Measurements from ENCODE around the gene GPR89B. TPM values are rescaled to one million over a fixed set of nuclear protein-coding genes. Genes with fewer than 3 reads are reported as not detected.

Gene GPR89B
- total and polyA plus RNA-seq, 2 of the 8 experiments (the other 6 are each of a cell fraction or from before 2014, with no cell fraction given): 19.5 to 32.5 TPM

- H3K36me3 ChIP-seq (ENCODE audit: control insufficient read depth in 2 of 4, insufficient read depth in 4 of 4, low read length in 3 of 4): no peaks in the 10 kb centered on the region
- no peak overlapping the region for H4K91ac ChIP-seq (replicated peaks; ENCODE audit: insufficient read length, low read length)
- CTCF ChIA-PET (ENCODE audit: partially characterized antibody): interaction anchor here (0.9 to 2.0 kb wide), 6 partner anchors 11 to 246 kb away, joined by 3 to 6 read pairs (median 3); no protein-coding TSS in a partner anchor
- no peak overlapping the region for H3K9ac ChIP-seq (replicated peaks in 1 of 4; ENCODE audit: extremely low read depth in 1 of 4, low read depth in 3 of 4, low read length in 3 of 4)
- no peak overlapping the region for H3K18ac ChIP-seq (ENCODE audit: extremely low read depth, low read length)
- H3K27ac ChIP-seq (ENCODE audit: low read depth, low read length): no peak overlapping the region
- H3K23me2 ChIP-seq (ENCODE audit: low read depth, low read length): no peaks in the 10 kb centered on the region
- H2BK15ac ChIP-seq (ENCODE audit: low read length): no peak overlapping the region
- no peak for DNase-seq (ENCODE audit: low read depth in 1 of 2, low spot score in 2 of 2)
- H2AFZ ChIP-seq (ENCODE audit: low read length): no peak overlapping the region
- no peak overlapping the region for H3K23ac ChIP-seq (ENCODE audit: insufficient read length)
- H2BK12ac ChIP-seq (ENCODE audit: low read depth, low read length): no peak overlapping the region
- H4K8ac ChIP-seq (ENCODE audit: extremely low read depth, insufficient read depth, low read length): no peak overlapping the region
- H3K56ac ChIP-seq (replicated peaks; ENCODE audit: insufficient read length, low read depth, low read length): no peak overlapping the region
- POLR2A ChIA-PET (ENCODE audit: partially characterized antibody): no interaction called here
- no peaks in the 10 kb centered on the region for H3K9me3 ChIP-seq (ENCODE audit: insufficient read depth in 2 of 2, low read depth in 1 of 2, low read length in 1 of 2)
- H3K4ac ChIP-seq (replicated peaks; ENCODE audit: insufficient read length, low read depth, low read length): no peak overlapping the region
- no peaks in the 10 kb centered on the region for H3K79me2 ChIP-seq (ENCODE audit: control insufficient read depth in 1 of 2, insufficient read depth in 2 of 2, low read length in 2 of 2)
- WGBS, 2 experiments (ENCODE audit: extremely low coverage in 1 of 2, insufficient coverage in 1 of 2, insufficient read length in 1 of 2, insufficient replicate concordance in 2 of 2, low coverage in 1 of 2, low lambda C conversion rate in 2 of 2, missing lambda C conversion rate in 1 of 2): 82% methylated on average over 4 of the region's 4 CpGs; no CpG with 5 or more reads in 1 of the 2 experiments
- no peaks in the 10 kb centered on the region for H4K20me1 ChIP-seq (replicated peaks in 1 of 2; ENCODE audit: control insufficient read depth in 1 of 2, insufficient read depth in 2 of 2, low read length in 2 of 2)
- H4K5ac ChIP-seq (ENCODE audit: insufficient read length, low read depth, low read length): no peak overlapping the region
- H3K4me1 ChIP-seq (replicated peaks in 1 of 4; ENCODE audit: control insufficient read depth in 3 of 4, insufficient read depth in 4 of 4, low read length in 3 of 4): peaks cover 0 to 6% (median 0%) of the 10 kb centered on the region in 4 experiments; a peak in 3 of 7 replicates
- H3K79me1 ChIP-seq (ENCODE audit: low read depth, low read length): no peaks in the 10 kb centered on the region
- H2BK20ac ChIP-seq (ENCODE audit: low read length): no peak overlapping the region
- no peak overlapping the region for H2AK5ac ChIP-seq (ENCODE audit: low read depth, low read length)
- no peak overlapping the region for H2BK120ac ChIP-seq (replicated peaks; ENCODE audit: low read depth, low read length)
- no peak overlapping the region for H3K14ac ChIP-seq (ENCODE audit: insufficient read length)
- no peak for FAIRE-seq
- H3K4me3 ChIP-seq (ENCODE audit: extremely low read depth in 1 of 4, insufficient read depth in 2 of 4, low read depth in 3 of 4, low read length in 4 of 4): no peak overlapping the region
- no peak overlapping the region for H2BK5ac ChIP-seq (ENCODE audit: low read depth, low read length)
- no peaks in the 10 kb centered on the region; a peak in 1 of 7 replicates for H3K27me3 ChIP-seq (replicated peaks in 1 of 4; ENCODE audit: control insufficient read depth in 3 of 4, extremely low read depth in 1 of 4, insufficient read depth in 3 of 4, low read length in 3 of 4)
- H3K4me2 ChIP-seq (ENCODE audit: insufficient read depth in 1 of 2, low read depth in 2 of 2, low read length in 2 of 2): no peak overlapping the region
- no peak for TF ChIP-seq SIN3A (conservative IDR thresholded peaks at IDR 0.05 in 1 of 2, IDR thresholded peaks at IDR 0.05 in 1 of 2; ENCODE audit: low read depth in 1 of 2, low read length in 2 of 2)
- no peak for TF ChIP-seq CBX8 (IDR thresholded peaks at IDR 0.05; ENCODE audit: borderline replicate concordance, low read depth, low read length)
- TF ChIP-seq, protein P1, sequence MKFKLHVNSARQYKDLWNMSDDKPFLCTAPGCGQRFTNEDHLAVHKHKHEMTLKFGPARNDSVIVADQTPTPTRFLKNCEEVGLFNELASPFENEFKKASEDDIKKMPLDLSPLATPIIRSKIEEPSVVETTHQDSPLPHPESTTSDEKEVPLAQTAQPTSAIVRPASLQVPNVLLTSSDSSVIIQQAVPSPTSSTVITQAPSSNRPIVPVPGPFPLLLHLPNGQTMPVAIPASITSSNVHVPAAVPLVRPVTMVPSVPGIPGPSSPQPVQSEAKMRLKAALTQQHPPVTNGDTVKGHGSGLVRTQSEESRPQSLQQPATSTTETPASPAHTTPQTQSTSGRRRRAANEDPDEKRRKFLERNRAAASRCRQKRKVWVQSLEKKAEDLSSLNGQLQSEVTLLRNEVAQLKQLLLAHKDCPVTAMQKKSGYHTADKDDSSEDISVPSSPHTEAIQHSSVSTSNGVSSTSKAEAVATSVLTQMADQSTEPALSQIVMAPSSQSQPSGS (IDR thresholded peaks at IDR 0.05; ENCODE audit: low read length): no peak
- TF ChIP-seq CEBPB (IDR thresholded peaks at IDR 0.05; ENCODE audit: low read depth, low read length): no peak
- TF ChIP-seq TAF7 (optimal IDR thresholded peaks at IDR 0.05; ENCODE audit: borderline replicate concordance, low read depth, low read length): no peak
- TF ChIP-seq GTF2F1 (IDR thresholded peaks at IDR 0.05; ENCODE audit: borderline replicate concordance, low read depth, low read length): no peak
- TF ChIP-seq, protein P2, sequence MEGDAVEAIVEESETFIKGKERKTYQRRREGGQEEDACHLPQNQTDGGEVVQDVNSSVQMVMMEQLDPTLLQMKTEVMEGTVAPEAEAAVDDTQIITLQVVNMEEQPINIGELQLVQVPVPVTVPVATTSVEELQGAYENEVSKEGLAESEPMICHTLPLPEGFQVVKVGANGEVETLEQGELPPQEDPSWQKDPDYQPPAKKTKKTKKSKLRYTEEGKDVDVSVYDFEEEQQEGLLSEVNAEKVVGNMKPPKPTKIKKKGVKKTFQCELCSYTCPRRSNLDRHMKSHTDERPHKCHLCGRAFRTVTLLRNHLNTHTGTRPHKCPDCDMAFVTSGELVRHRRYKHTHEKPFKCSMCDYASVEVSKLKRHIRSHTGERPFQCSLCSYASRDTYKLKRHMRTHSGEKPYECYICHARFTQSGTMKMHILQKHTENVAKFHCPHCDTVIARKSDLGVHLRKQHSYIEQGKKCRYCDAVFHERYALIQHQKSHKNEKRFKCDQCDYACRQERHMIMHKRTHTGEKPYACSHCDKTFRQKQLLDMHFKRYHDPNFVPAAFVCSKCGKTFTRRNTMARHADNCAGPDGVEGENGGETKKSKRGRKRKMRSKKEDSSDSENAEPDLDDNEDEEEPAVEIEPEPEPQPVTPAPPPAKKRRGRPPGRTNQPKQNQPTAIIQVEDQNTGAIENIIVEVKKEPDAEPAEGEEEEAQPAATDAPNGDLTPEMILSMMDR (IDR thresholded peaks at IDR 0.05; ENCODE audit: control extremely low read depth in 1 of 3, insufficient read depth in 1 of 3, low read depth in 1 of 3, low read length in 3 of 3): no peak
- no peak for TF ChIP-seq BCL11A (IDR thresholded peaks at IDR 0.05; ENCODE audit: low read depth in 2 of 2, low read length in 2 of 2)
- TF ChIP-seq, protein P3, sequence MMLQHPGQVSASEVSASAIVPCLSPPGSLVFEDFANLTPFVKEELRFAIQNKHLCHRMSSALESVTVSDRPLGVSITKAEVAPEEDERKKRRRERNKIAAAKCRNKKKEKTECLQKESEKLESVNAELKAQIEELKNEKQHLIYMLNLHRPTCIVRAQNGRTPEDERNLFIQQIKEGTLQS (IDR thresholded peaks at IDR 0.05; ENCODE audit: insufficient read depth, low read depth, low read length): no peak
These were observed 33.1 kb upstream of the GPR89B start for GRCh38 chr1:147895123-147895522.
